Thyroid gland (tissue), 4 donors: ENCODE measurements around the gene SNAPC4. TPM values are rescaled to one million over a fixed set of nuclear protein-coding genes. Genes with fewer than 3 reads are reported as not detected.

ENCODE experiments used
- DNase-seq, 2 donors: peaks; one replicate each; pipeline ENCODE4 v3.0.0-alpha.2; 2019
- H3K27ac ChIP-seq, 3 donors: fragments of 200-600 bp; sonication (generic); 1 replicate in 2 of 3; 2 replicates in 1 of 3; pipeline ENCODE4 v1.5.1; 2016 to 2019; ENCODE audit warnings: mild to moderate bottlenecking in 1 of 3, moderate library complexity in 1 of 3
- H3K27me3 ChIP-seq: fragments of 200-600 bp; sonication (generic); one replicate; pipeline ENCODE4 v1.5.1; 2019
- H3K36me3 ChIP-seq, 2 donors: fragments of 200-600 bp; sonication (generic); one replicate each; pipeline ENCODE4 v1.5.1; 2016 to 2019
- H3K4me1 ChIP-seq, 2 donors: fragments of 200-600 bp; sonication (generic); one replicate each; pipeline ENCODE4 v1.5.1; 2017 to 2019
- H3K4me3 ChIP-seq, 3 donors: fragments of 200-600 bp; sonication (generic); replicated peaks in 1 of 3; 1 replicate in 2 of 3; 2 replicates in 1 of 3; pipeline ENCODE4 v1.5.1; 2016; ENCODE audit warnings: mild to moderate bottlenecking in 1 of 3
- H3K9me3 ChIP-seq: fragments of 200-600 bp; sonication (generic); one replicate; pipeline ENCODE4 v1.5.1; 2017
- POLR2A ChIP-seq, 2 donors: fragments of 450-650 bp; IDR thresholded peaks; one replicate each; pipeline ENCODE4 v1.6.1; 2017; ENCODE audit warnings: antibody characterized with exemption in 2 of 2, mild to moderate bottlenecking in 2 of 2, moderate library complexity in 1 of 2
- WGBS, 2 donors: methylation state at CpG; one replicate each; pipeline ENCODE4 v1.1.5; 2017; 5-methylcytosine and 5-hydroxymethylcytosine counted together
- intact Hi-C: fragments of 100-400 bp; cut with DNase I; formaldehyde crosslinking; loops from one replicate; pipeline ENCODE4 v1.15.1; 2023
- total RNA-seq, 4 donors: library from RNA; depleted of rRNA; stranded (reverse); fragments of >200 nt; gene quantifications; one replicate each; pipeline ENCODE4 v1.2.3, GENCODE V29; 2016
- TF ChIP-seq, protein P1 (sequence below), 6 experiments: fragments of 200-600 bp in 3 of 6; fragments of 450-650 bp in 3 of 6; sonication (generic) in 3 of 6; IDR thresholded peaks; one replicate each; pipeline ENCODE4 v1.5.1; 2016 to 2019; ENCODE audit warnings: antibody characterized with exemption in 6 of 6, mild to moderate bottlenecking in 2 of 6, inconsistent platforms in 1 of 6, moderate library complexity in 1 of 6

The SNAPC4 gene
- total RNA-seq, 4 donors from 2014 or later, result 7.0 to 8.0 (median 7.5) TPM

DNA sequence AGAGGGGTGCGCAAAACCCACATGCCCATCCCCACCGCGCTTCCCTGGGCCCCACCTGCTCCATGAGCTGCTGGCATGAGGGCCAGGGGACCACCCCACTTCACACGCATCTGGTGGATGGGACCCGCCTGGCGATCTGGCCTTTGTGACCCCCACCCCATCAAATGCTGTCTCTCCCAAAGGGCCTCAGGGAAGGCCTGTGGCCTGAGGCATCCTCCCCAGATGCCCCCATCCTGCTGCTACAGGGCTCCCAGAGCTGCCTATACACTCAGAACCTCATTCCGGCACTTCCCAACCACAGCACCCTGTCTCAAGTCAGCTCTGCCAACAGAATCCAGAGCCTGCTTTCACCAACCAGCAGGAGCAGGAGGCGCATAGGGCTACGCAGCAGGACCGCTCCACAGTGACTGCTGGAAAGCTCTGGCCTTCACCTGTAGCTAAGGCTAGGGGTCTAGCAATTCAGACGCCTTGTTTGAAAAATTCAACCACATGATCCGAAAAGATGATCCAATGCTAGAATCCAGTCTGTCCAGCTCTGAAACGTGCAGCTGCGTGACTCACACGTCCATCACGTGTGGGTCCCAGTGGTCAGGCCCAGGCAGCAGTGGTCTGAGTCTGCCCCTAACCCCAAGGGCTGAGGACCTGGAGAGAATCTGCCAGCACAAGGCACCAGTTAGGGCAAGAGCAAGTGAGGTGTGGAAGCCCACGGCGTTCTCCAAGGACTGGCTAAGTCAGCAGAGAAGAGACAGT, 1.4 kb upstream of the SNAPC4 start:
- intact Hi-C loops, result loop anchor here (5.0 kb wide), 1 partner anchor 36 kb away; the partner anchor contains the start of gene INPP5E
- DNase-seq, result no peak
- H3K4me3 ChIP-seq, result no peak overlapping the region
- H3K9me3 ChIP-seq, result no peaks in the 10 kb centered on the region
- H3K27me3 ChIP-seq, result no peaks in the 10 kb centered on the region
- peaks cover 16 to 17% of the 10 kb centered on the region in 2 donors for H3K4me1 ChIP-seq
- 88 to 98% methylated on average over 14 to 18 of the region's 18 CpGs for WGBS, 2 donors
- TF ChIP-seq, protein P1, sequence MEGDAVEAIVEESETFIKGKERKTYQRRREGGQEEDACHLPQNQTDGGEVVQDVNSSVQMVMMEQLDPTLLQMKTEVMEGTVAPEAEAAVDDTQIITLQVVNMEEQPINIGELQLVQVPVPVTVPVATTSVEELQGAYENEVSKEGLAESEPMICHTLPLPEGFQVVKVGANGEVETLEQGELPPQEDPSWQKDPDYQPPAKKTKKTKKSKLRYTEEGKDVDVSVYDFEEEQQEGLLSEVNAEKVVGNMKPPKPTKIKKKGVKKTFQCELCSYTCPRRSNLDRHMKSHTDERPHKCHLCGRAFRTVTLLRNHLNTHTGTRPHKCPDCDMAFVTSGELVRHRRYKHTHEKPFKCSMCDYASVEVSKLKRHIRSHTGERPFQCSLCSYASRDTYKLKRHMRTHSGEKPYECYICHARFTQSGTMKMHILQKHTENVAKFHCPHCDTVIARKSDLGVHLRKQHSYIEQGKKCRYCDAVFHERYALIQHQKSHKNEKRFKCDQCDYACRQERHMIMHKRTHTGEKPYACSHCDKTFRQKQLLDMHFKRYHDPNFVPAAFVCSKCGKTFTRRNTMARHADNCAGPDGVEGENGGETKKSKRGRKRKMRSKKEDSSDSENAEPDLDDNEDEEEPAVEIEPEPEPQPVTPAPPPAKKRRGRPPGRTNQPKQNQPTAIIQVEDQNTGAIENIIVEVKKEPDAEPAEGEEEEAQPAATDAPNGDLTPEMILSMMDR (IDR thresholded peaks at IDR 0.05), result no peak
- no peak for TF ChIP-seq POLR2A (IDR thresholded peaks at IDR 0.05)
- H3K36me3 ChIP-seq, result peaks cover 8 to 24% of the 10 kb centered on the region in 2 donors
- H3K27ac ChIP-seq, result no peak overlapping the region

DNA sequence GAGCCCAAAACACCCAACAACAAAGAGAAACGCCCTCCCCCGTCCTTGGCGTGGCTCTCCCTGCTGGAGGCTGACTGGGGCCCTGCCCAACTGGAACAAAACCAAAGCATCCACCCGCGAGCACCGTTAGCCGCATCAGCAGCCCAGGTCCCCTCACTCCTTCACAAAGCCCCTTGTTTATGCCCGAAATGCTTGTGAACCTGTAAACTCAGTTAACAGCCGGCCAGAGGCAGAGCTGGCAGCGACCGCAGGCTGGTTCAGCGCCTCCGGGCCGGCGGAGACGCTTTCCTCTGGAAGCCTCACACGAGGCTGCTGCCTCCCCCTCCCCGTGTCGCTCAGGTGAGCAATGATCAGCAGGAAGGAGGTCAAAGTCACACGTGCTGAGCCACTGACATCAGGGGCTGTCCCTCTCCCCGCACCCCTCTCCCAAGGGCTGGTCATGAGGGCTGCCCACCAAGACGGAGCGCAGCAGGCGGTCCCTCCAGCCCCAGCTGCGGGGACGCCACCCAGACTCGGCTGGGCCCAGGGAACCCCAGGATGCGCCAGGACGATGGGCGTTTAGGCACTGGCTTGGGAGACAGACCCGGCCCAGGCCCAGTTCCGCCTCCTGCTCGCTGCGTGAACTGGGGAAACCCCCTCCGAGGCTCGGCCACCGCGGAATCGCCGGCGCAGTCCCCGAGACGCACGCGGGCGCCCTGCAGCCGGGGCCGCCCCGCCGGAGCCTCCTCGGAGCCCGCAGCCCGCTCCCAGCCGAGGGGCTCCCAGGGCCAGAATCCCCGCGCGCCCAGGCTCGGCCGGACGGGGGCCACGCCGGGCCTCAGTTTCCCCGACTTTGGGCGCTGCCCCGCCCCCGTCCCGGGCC, 563 bp downstream of the SNAPC4 start:
- Histone ChIP-seq H3K36me3 (peaks cover 12 to 26% of the 10 kb centered on the region in 2 donors), H3K4me3 (peak overlapping the region; percentile 76 to 99 (median 98)), H3K27ac (peak overlapping the region in 1 of 3 donors; percentile 32), H3K4me1 (peaks cover 16 to 17% of the 10 kb centered on the region in 2 donors), H3K9me3 (no peaks in the 10 kb centered on the region), H3K27me3 (no peaks in the 10 kb centered on the region)
- WGBS, 2 donors, result 2 to 5% methylated on average over 12 to 32 of the region's 67 CpGs
- intact Hi-C loops, result loop anchor here (5.0 kb wide), 1 partner anchor 38 kb away; the partner anchor contains the start of gene INPP5E
- DNase-seq, result peak; percentile 9 to 15
- TF ChIP-seq, protein P1 (IDR thresholded peaks at IDR 0.05), result no peak
- TF ChIP-seq POLR2A (IDR thresholded peaks at IDR 0.05), result no peak

DNA sequence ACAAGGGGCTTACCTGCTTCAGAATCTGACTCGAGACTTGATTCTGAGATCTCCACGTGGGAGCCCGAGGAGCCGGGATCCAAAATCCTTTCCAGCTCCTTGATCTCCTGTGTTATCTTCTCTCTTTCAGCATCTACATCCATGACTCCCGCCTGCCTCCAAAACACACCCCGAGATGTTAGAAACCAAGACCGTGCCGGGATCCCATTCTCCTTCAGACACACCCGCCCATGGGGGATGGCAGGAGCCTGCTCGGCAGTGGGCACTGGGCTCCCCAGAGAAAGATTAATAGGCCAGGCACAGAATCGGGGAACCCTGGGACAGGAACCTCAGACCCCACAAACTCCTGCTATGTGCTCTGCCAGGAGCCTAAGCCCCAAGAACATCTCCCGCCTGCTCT, 1.7 kb downstream of the SNAPC4 start:
- Histone ChIP-seq H3K36me3 (peaks cover 14 to 37% of the 10 kb centered on the region in 2 donors), H3K27ac (no peak overlapping the region)
- 93 to 96% methylated on average over 12 of the region's 12 CpGs for WGBS, 2 donors

DNA sequence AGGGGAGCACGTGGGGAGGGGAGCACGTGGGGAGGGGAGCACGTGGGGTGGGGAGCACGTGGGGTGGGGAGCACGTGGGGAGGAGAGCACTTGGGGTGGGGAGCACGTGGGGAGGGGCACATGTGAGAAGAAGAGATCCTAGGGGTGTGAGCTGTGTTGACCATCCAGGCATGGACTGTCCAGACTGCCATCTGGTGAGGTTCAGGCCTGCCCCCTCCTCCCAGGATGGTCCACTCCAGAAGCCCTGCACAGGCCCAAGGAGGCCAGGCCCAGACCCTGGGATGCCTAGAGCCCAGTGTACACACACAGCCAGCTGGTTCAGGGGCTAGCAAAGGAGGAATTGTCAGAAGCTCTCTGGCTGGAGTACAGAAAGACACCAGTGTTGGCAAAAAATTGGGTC, 2.3 kb downstream of the SNAPC4 start:
- intact Hi-C loops, result no loop called here
- Histone ChIP-seq H3K27ac (no peak overlapping the region), H3K4me1 (peaks cover 16 to 17% of the 10 kb centered on the region in 2 donors), H3K36me3 (peaks cover 16 to 39% of the 10 kb centered on the region in 2 donors), H3K4me3 (no peak overlapping the region), H3K9me3 (no peaks in the 10 kb centered on the region), H3K27me3 (no peaks in the 10 kb centered on the region)
- TF ChIP-seq, protein P1 (IDR thresholded peaks at IDR 0.05), result no peak
- TF ChIP-seq POLR2A (IDR thresholded peaks at IDR 0.05), result no peak
- 72 to 88% methylated on average over 6 of the region's 6 CpGs for WGBS, 2 donors
- DNase-seq, result no peak

More for the DNA sequence above, 1.7 kb downstream of the SNAPC4 start:
- DNase-seq, result no peak
- no peaks in the 10 kb centered on the region for H3K9me3 ChIP-seq
- H3K4me3 ChIP-seq, result no peak overlapping the region
- no peaks in the 10 kb centered on the region for H3K27me3 ChIP-seq
- TF ChIP-seq POLR2A (IDR thresholded peaks at IDR 0.05), result no peak
- TF ChIP-seq, protein P1 (IDR thresholded peaks at IDR 0.05), result no peak
- peaks cover 16 to 17% of the 10 kb centered on the region in 2 donors for H3K4me1 ChIP-seq
- intact Hi-C loops, result no loop called here
